HG02840 (cell line): Measurements from ENCODE around the gene IER3.
A peak's percentile ranks its signal among the peaks of the same experiment; 100 is the strongest.
"Not testable (repeated sequence)": the region's sequence is repeated elsewhere in the genome, so short reads cannot be mapped to it uniquely, and the experiment has no call there.

Source experiments
- ATAC-seq: cut with Tn5 transposase; IDR thresholded peaks from one replicate; pipeline ENCODE4 v1.9.1; 2021; ENCODE audit warnings: mild to moderate bottlenecking, moderate library complexity, moderate number of reproducible peaks; ENCODE audit not compliant: unreplicated experiment, low FRiP score

IER3 gene

DNA sequence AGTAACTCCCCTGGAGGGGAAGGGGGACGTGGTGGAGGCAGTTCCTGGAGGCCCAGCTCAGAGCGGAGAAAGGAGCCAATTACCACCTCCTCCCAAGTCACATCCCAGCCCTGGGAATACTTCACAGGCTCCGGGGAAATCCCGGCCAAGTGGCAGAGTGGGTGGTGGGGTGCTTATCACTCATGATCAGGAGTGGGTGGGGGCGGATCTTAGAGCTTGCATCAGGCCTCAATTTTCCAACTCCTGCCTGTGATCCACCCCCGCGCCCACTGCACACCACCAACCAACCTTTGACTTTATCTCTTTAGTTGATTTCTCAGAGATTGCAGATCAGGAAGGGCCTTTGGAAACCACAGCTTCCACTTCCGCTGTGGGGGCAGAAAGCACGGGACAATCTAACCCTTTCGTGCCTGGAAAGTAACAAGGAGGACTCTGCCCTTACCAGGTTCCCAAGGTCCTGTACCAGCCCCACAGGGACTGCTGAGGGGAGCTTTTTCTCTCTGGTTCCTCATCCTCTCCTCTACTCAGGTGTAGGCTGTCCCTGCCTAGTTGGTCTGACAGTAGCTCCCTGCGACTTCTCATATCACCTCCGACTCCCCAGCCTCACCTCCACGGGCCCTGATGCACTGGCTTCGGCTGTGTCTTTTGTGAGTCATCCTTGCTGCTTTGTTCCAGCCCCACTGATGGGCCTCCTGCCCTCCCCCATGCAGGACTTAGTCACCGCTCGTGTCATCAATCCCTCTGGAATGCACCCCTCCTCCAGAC lies 24.9 kb upstream of the IER3 start:
- no peak for ATAC-seq

DNA sequence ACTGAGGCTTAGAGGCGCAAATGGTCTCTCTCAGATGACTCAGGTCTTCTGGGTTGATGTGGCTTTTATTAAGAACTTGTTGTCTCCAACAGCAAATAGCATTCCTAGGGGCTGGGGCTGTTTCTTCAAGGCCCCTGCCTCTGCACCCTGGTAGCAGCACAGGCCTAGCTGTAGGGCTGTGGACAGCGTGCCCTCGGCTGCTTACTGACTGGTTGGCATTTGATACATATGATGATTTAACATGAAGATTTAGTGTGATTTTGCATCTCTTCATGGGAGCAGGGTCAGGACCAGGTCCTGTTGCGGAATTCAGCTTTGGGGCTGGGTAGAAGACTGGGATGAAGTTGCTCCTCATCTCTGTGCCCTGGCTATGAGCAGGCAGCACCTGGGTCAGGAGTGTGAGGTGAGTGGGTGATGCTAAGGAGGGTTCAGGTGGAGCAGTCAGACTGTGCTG lies 24.3 kb upstream of the IER3 start:
- no peak for ATAC-seq

DNA sequence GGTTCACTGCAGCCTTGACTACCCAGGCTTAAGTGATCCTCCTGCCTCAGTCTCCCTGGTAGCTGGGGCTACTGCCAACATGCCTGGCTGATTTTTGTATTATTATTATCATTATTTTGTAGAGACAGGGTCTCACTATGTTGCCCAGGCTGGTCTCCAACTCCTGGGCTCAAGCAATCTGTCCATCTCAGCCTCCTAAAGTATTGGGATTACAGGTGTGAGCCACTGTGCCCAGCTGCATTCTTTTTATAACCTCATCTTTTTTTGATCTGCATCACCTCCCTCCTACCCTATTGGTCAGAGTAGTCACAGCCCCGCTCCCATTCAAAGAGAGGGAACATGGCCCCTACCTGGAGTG lies 23.6 kb upstream of the IER3 start:
- ATAC-seq = no peak

GRCh38 chr6:30767158-30767943 lies 23.0 kb upstream of the IER3 start:
- peak; percentile 60 for ATAC-seq

DNA sequence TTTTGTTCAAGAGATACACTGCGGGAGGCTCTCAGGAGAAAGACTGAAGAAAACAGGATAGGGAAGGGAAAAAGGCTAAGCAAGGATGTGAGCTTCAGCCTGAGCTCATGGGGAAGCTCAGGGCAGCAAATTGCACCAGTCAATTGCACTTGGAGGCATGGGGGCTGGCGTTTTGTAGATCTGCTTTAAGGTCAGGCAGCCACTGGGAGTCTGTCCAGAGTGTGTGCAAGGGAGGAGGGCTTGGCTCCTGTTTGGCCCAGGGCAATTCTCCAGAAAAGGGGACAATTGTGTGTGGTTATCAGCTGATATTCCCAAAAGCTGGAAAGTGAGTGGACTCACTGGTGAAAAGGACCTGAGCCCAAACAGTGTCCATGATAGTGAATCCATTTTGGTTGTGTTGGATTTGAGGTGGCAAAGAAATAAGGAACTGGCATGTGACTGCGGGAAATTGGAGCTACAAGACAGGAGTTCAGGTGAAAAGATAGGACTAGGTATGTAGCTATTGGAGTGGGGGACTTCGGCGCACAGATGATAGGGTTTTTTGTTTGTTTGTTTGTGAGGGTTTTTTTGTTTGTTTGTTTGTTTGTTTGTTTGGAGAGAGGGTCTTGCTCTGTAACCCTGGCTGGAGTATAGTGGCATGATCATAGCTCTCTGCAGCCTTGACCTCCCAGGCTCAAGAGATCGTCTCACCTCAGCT lies 22.3 kb upstream of the IER3 start:
- no peak for ATAC-seq

DNA sequence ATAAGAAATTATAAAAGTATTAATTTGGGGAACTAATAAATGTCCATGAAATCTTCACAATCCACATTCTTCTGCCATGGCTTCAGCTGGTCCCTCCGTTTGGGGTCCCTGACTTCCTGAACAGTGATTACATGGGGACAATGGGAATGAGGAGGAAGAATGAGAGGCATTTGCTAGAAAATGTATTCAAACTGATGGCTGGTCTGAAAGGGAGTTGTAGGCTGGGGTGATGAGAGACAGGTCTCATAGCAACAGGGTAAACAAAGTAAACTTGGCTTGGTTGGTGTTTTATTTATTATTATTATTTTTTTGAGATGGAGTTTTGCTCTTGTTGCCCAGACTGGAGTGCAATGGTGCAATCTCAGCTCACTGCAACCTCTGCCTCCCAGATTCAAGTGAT lies 21.1 kb upstream of the IER3 start:
- ATAC-seq = not testable (repeated sequence)

- not testable (repeated sequence) for ATAC-seq
Observed at GRCh38 chr6:30764490-30765043, 20.2 kb upstream of the IER3 start.

GRCh38 chr6:30763618-30764489 lies 19.5 kb upstream of the IER3 start:
- ATAC-seq = no peak

DNA sequence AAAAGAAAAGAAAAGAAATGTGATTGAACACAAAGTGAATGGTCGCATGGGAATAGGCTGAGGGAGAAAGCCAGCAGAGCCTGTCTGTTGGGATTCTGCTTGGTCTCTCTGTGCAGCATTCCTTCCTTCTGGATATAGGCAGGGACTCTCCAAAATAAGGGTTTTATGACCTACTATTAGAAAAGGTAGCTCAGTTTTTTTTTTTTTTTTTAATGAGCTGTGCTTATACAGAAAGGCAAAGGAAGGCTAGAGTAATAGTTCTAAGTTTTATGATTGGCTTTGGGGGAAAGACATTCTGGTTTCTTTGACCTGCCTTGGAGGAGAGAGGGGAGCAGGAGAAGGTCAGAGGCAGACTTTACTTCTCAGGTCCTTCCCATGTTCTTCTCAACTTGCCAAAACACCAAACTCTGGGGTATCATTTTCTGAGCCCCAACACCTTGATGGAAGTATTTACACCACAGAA lies 18.8 kb upstream of the IER3 start:
- no peak for ATAC-seq

GRCh38 chr6:30761791-30762429 lies 17.6 kb upstream of the IER3 start:
- ATAC-seq = no peak

DNA sequence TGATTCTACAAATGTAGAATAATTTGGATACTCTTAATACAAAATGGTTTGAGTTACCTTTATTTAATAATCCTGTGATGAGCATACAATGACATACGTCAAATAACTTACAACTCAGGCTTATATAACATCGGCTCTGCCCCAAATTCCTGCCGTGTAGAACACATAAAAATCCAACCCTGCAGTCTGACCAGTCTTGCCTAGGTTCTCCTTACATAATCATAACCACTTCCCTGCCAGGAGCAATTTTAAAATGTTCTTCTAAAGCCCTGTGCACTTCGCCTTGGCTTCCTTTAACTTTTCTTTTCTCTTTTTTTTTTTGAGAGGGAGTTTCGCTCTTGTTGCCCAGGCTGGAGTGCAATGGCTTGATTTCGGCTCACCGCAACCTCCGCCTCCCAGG lies 16.2 kb upstream of the IER3 start:
- ATAC-seq = no peak

GRCh38 chr6:30759575-30760239 lies 15.4 kb upstream of the IER3 start:
- no peak for ATAC-seq

GRCh38 chr6:30757261-30757904 lies 13.0 kb upstream of the IER3 start:
- no peak for ATAC-seq

DNA sequence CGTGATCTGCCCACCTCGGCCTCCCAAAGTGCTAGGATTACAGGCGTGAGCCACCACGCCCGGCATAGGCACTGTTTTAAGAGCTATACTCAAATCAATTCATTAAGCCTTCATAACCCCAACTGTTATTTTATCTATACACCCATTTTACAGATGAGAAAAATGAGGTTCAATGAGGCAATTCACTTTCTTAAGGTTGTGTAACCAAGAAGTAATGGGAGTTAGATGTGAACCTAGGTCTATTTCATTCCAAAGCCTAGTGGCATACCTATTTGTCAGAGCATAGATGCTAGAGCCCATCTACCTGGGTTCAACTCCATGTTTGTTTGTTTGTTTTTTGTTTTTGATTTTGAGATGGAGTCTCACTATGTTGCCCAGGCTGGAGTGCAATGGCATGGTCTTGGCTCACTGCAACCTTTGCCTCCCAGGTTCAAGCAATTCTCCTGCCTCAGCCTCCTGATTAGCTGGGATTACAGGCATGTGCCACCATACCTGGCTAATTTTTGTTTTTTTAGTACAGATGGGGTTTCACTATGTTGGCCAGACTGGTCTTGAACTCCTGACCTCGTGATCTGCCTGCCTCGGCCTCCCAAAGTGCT lies 12.2 kb upstream of the IER3 start:
- ATAC-seq = not testable (repeated sequence)

GRCh38 chr6:30754631-30755030 lies 10.3 kb upstream of the IER3 start:
- no peak for ATAC-seq

GRCh38 chr6:30752157-30752927 lies 8.0 kb upstream of the IER3 start:
- ATAC-seq = no peak

- ATAC-seq = no peak
Observed at GRCh38 chr6:30750379-30750668, 6.0 kb upstream of the IER3 start.
